HL-60 (cell line): ENCODE measurements around the gene SBNO2.
"Not testable (repeated sequence)": the region's sequence is repeated elsewhere in the genome, so short reads cannot be mapped to it uniquely, and the experiment has no call there.

Source experiments
- DNase-seq, 2 experiments: peaks; one replicate each; pipeline ENCODE4 v3.0.0-alpha.2; 2010 to 2020; ENCODE audit warnings: low read depth in 1 of 2, low spot score in 1 of 2
- H3K27ac ChIP-seq: fragments of 250-450 bp; sonication (Bioruptor Pico); replicated peaks from 2 replicates; pipeline ENCODE4 v1.5.1; 2020; ENCODE audit warnings: mild to moderate bottlenecking, moderate library complexity
- H3K27me3 ChIP-seq: fragments of 250-450 bp; sonication (Bioruptor Pico); 2 replicates; pipeline ENCODE4 v1.5.1; 2021; ENCODE audit warnings: mild to moderate bottlenecking, moderate library complexity; ENCODE audit not compliant: insufficient read depth, poor library complexity, severe bottlenecking
- H3K4me3 ChIP-seq: replicated peaks from 2 replicates; pipeline ENCODE4 v1.5.1; 2011; ENCODE audit warnings: mild to moderate bottlenecking, control low read depth, low read length; ENCODE audit not compliant: insufficient read depth
- GABPA ChIP-seq: IDR thresholded peaks from 2 replicates; pipeline ENCODE4 v1.6.1; 2012; ENCODE audit warnings: low read depth
- POLR2AphosphoS5 ChIP-seq: IDR thresholded peaks from 2 replicates; pipeline ENCODE4 v1.6.1; 2012; ENCODE audit warnings: low read depth
- REST ChIP-seq: IDR thresholded peaks from 2 replicates; pipeline ENCODE4 v1.6.1; 2012; ENCODE audit warnings: low read depth; ENCODE audit not compliant: insufficient replicate concordance
- SPI1 ChIP-seq: IDR thresholded peaks from 2 replicates; pipeline ENCODE4 v1.6.1; 2012; ENCODE audit warnings: low read depth, mild to moderate bottlenecking, borderline replicate concordance
- TF ChIP-seq, protein P1 (sequence below): IDR thresholded peaks from one replicate; pipeline ENCODE4 v1.5.1; 2011; ENCODE audit warnings: low read length, control low read depth, inconsistent platforms; ENCODE audit not compliant: insufficient read depth

Gene SBNO2

GRCh38 chr19:1206864-1207450, 32.9 kb upstream of the SBNO2 start:
- Histone ChIP-seq H3K4me3 (peak overlapping the region; percentile 89), H3K27ac (peak overlapping the region; percentile 72), H3K27me3 (no peaks in the 10 kb centered on the region)
- TF ChIP-seq POLR2AphosphoS5 (no peak; the same call in 1 of the 2 replicates), SPI1 (no peak)
- DNase-seq: peak; percentile 55 to 66

DNA sequence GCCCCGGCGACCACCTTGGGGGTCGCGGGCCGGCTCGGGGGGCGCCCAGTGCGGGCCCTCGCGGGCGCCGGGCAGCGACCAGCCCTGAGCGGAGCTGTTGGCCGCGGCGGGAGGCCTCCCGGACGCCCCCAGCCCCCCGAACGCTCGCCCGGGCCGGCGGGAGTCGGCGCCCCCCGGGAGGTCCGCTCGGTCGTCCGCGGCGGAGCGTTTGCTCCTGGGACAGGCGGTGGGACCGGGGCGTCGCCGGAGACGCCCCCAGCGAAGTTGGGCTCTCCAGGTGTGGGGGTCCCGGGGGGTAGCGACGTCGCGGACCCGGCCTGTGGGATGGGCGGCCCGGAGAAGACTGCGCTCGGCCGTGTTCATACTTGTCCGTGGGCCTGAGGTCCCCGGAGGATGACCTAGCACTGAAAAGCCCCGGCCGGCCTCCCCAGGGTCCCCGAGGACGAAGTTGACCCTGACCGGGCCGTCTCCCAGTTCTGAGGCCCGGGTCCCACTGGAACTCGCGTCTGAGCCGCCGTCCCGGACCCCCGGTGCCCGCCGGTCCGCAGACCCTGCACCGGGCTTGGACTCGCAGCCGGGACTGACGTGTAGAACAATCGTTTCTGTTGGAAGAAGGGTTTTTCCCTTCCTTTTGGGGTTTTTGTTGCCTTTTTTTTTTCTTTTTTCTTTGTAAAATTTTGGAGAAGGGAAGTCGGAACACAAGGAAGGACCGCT, 32.2 kb upstream of the SBNO2 start:
- no peak for DNase-seq
- Histone ChIP-seq H3K27me3 (no peaks in the 10 kb centered on the region), H3K4me3 (peak overlapping the region; percentile 89), H3K27ac (peak overlapping the region; percentile 72)
- no peak for TF ChIP-seq POLR2AphosphoS5
- no peak for TF ChIP-seq GABPA
- TF ChIP-seq SPI1: no peak
- TF ChIP-seq REST: no peak
- TF ChIP-seq, protein P1, sequence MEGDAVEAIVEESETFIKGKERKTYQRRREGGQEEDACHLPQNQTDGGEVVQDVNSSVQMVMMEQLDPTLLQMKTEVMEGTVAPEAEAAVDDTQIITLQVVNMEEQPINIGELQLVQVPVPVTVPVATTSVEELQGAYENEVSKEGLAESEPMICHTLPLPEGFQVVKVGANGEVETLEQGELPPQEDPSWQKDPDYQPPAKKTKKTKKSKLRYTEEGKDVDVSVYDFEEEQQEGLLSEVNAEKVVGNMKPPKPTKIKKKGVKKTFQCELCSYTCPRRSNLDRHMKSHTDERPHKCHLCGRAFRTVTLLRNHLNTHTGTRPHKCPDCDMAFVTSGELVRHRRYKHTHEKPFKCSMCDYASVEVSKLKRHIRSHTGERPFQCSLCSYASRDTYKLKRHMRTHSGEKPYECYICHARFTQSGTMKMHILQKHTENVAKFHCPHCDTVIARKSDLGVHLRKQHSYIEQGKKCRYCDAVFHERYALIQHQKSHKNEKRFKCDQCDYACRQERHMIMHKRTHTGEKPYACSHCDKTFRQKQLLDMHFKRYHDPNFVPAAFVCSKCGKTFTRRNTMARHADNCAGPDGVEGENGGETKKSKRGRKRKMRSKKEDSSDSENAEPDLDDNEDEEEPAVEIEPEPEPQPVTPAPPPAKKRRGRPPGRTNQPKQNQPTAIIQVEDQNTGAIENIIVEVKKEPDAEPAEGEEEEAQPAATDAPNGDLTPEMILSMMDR: no peak

GRCh38 chr19:1205114-1206099, 31.3 kb upstream of the SBNO2 start, which contains the start of gene STK11:
STK11 (plus strand) TSS chr19:1205778; CDS start chr19:1206914, 1,136 bp downstream.
- Histone ChIP-seq H3K27me3 (no peaks in the 10 kb centered on the region), H3K27ac (peak within 1 kb of the TSS; percentile 81), H3K4me3 (peak within 1 kb of the TSS; percentile 89)
- DNase-seq: peak; percentile 95 to 99
- TF ChIP-seq, protein P1: no peak
- TF ChIP-seq SPI1 (no peak), POLR2AphosphoS5 (peak; percentile 22; the same call in 1 of the 2 replicates), REST (no peak), GABPA (no peak)

DNA sequence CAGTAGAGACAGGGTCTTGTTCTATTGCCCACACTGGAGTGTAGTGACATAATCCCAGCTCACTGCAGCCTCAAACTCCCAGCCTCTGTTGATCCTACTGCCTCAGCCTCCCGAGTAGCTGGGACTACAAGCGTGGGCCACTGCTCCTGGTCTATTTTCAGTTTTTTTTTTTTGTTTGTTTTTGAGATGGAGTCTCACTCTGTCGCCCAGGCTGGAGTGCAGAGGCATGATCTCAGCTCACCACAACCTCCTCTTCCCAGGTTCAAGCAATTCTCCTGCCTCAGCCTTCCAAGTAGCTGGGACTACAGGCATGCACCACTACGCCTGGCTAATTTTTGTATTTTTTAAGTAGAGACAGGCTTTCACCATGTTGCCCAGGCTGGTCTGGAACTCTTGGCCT, 26.5 kb upstream of the SBNO2 start:
- H3K27ac ChIP-seq, H3K27me3 ChIP-seq, DNase-seq, H3K4me3 ChIP-seq: not testable (repeated sequence)
